HG02798 (cell line): ENCODE results near the gene FDX2.

Source experiments
- ATAC-seq: cut with Tn5 transposase; IDR thresholded peaks from one replicate; pipeline ENCODE4 v1.9.1; 2021; ENCODE audit warnings: mild to moderate bottlenecking; ENCODE audit not compliant: unreplicated experiment, poor library complexity

Gene FDX2

GRCh38 chr19:10260141-10260584 lies 55.7 kb downstream of the FDX2 start:
- no peak for ATAC-seq
